DMS153 treated with DMSO at 0.1 percent for 48 hours (cell line): ENCODE results near the gene CMPK1.
"Not testable (repeated sequence)": the region's sequence is repeated elsewhere in the genome, so short reads cannot be mapped to it uniquely, and the experiment has no call there.

Source experiments
- DNase-seq: peaks from one replicate; lab custom pipeline; 2025; ENCODE audit not compliant: unreplicated experiment; lab: John Stamatoyannopoulos, UW

The CMPK1 gene

DNA sequence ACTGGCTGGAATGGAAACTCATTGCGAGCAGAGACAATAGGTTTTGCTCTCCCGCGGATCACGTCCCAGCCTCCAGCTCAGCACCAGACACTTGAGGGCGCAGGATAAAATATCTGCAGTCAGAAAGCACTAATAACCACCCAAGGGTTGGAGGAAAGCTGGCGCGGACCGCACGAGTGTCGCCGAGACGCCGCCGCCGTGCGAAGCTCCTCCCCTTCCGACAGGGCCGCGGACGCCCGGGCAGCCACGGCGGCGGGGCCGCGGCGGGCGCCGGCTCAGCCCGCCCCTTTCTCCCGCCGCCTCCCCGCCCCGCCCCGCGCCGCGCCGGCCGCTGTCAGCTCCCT is at the start of gene CMPK1:
TSS of gene CMPK1 (plus strand) at position 213 of the 344 bp plus-strand sequence. CDS start 156 bp downstream, outside the sequence.
- peak; percentile 93 for DNase-seq

GRCh38 chr1:47288116-47288515 is 45.5 kb upstream of the CMPK1 start:
- not testable (repeated sequence) for DNase-seq

DNA sequence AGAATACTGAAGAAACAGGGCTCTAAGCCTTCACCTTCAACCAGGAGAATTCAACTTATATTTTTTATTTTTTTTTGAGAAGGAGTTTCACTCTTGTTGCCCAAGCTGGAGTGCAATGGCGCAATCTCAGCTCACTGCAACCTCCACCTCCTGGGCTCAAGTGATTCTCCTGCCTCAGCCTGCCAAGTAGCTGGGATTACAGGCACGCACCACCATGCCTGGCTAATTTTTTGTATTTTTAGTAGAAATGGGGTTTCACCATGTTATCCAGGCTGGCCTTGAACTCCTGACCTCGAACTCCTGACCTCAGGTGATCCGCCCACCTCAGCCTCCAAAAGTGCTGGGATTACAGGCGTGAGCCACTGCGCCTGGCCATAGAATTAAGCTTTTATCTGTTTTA is 38.7 kb upstream of the CMPK1 start:
- not testable (repeated sequence) for DNase-seq

- DNase-seq, result no peak
Measured at GRCh38 chr1:47295579-47295978, 38.0 kb upstream of the CMPK1 start.

DNA sequence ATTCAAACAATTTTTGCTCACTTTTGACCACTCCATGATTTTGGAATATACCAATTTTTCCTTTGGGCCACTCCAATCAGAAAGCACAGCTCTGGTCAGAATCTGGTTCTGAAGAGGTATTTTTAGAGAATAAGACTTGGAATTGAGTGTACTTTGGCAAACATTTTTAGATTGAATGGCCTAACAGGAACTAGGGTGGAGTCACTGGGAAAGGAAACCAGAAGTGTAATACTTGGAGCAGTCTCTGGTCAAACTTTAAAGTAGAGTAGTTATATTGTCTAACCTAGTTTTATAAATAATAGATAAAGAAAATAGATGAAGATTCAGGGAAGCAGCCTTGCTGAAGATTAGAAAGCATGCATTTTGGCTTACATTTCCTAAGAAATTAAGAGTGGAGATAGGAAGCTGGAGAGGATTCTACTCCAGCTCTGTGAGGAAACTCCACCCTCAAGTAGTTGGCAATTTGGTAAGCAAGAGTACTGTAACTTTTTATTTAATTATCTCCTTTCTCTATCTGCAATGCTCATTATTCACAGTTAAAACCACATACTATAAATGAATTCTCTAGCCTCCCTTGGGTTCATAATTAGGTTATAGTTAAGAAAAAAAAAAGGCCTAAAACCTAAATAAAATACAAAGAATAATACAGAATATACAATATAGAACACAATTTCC is 35.4 kb upstream of the CMPK1 start:
- DNase-seq, result no peak

DNA sequence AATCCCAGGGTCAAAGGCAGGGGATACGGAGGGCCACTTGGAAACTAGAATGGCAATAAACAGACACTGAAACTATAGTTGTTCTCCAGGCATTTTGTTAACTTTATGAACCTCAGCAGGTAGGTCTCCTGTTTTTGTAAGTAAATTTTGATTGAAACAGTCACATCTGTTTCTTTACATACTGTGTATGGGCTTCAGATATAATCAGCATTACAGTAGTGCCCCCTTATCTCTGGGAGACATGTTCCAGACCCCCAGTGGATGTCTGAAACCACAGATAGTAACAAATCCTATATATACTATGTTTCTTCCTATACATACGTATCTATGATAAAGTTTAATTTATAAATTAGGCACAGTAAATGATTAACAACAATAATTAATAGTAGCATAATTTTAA is 31.1 kb upstream of the CMPK1 start:
- DNase-seq, result no peak

DNA sequence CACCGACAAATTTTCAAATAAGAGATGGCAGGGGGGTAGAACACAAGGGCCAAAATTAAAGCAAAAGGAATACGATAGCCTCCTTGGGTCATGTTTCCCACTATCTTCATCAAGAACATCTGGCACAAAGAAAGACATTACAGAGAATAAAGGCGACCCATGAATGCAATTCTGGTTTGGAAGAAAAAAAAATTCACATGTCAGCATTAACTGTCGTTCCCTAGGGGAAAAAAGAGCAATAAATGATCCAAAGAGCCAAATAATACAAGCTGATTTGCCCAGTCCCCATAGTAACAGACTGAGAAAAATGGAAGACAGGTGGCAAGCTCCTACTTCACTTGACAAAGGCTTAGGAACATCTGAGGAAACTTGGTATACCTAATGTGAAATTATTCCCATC is 24.2 kb upstream of the CMPK1 start:
- no peak for DNase-seq

- peak; percentile 100 for DNase-seq
Measured at GRCh38 chr1:47313915-47314664, 19.5 kb upstream of the CMPK1 start, which contains the start of gene STIL. TSS of gene STIL (minus strand) at chr1:47314147. CDS start at chr1:47310319, 3,828 bp downstream.

DNA sequence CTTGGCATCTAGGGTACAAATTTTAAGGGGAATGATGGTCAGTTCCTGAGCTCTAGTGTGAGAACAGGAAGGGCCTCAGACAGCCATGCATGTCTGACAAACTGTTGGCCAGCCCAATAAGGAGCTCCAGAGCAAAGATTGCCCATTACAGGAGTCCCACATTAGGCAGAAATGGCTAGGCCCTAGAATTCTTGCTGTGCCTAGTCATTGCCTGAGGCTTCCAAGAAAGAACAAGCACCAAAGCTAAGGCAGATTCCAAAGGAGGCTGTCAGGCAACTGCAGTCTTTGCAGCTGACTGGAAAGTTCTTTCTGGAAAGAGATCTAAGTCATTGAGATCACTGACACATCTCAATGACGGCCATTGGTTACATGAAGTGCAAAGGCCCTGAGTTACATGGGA is 15.7 kb upstream of the CMPK1 start:
- no peak for DNase-seq

GRCh38 chr1:47319968-47320367 is 13.6 kb upstream of the CMPK1 start:
- not testable (repeated sequence) for DNase-seq

- DNase-seq, result peak; percentile 61
Measured at GRCh38 chr1:47323599-47324031, 10.0 kb upstream of the CMPK1 start.

GRCh38 chr1:47324682-47325081 is 8.9 kb upstream of the CMPK1 start:
- DNase-seq, result no peak

- peak; percentile 13 for DNase-seq
Measured at GRCh38 chr1:47325528-47325927, 8.1 kb upstream of the CMPK1 start.

DNA sequence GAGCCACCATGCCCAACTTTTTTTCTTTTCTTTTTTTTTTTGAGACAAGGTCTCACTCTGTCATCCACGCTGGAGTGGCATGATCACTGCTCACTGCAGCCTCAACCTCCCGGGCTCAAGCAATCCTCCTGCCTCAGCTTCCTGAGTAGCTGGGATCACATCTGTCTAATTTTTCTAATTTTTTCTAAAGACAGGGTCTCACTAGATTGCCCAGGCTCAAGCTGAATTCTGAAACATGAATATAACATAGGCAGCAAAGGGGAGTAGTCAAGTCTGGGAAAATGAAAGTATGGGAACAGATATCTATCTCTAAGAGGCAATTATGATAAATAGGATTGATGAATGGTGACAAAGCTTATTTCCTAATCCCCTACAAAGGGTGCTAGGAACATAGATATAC is 7.3 kb upstream of the CMPK1 start:
- DNase-seq, result no peak

GRCh38 chr1:47328992-47329391 is 4.6 kb upstream of the CMPK1 start:
- no peak for DNase-seq

DNA sequence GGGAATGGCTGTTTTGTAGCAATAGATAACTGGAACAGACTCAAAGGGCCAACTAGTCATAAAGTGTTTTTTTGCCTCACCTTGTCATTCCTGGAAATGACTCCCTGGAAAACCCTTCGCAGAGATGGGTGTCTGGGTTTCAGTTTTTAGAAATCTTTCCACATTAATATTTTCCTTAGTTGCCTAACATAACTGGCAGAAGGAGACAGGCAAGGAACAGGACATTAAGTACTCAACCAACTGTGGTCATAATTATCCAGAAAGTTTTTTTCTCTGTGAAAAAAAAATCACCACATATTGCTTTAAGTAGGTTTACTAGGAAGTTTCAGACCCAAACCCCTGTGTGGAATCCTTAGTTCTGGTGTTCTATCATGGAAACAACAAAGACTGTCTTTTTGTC is 3.4 kb upstream of the CMPK1 start:
- no peak for DNase-seq

DNA sequence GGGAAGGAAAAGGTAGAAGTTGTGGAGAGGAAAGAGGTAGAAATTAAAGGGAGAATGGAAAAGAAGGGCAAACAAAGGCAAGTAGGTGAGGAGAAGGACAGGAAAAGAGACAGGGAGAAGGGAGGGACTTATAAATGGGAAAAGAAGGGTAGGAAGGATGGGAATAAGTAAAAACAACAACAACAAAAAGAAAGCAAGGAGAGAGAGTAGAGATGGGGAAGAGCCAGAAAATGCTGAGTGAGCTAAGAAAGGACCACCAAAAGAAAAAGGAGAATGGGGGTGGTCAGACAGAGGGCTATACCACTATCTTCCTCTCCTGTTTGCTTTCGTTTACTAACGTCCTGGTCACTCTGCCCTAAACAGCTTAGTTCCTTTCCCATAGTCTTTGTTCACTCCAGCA is 1.7 kb upstream of the CMPK1 start:
- DNase-seq, result no peak

GRCh38 chr1:47332779-47333577 is 612 bp upstream of the CMPK1 start:
- no peak for DNase-seq

DNA sequence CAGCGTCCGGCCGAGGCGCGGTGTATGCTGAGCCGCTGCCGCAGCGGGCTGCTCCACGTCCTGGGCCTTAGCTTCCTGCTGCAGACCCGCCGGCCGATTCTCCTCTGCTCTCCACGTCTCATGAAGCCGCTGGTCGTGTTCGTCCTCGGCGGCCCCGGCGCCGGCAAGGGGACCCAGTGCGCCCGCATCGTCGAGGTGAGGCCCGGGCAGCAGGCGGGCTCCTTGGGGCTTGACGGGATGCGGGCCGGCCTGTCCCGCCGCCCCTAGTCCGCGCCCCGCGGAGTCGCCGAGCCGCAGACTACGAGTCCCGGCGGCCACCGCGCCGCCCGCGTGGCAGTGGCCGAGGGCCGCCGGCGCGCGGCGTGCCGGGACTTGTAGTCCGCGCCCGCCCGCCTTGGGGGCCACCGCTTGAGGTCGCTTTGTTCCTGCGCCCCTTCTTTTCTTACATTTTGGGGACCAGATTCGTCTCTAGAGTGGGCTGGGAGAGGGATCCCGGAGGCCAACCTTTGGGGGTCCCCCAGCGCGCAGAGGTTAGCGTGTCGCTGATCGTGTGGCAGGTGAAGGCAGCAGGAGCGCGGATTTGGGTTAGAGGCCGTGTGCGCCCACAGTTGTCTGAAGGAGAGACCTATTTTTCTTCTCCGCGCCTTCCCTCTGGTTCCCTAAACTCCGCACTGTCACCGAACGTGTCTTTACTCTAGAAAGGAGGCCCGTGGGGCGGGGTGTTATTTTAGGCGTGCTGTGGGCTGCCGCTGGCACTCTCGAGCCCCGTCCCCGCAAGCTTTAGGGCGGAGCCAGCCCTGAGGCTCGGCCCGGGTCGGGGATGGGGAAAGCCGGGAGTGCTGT is 553 bp downstream of the CMPK1 start:
- peak; percentile 92 for DNase-seq

GRCh38 chr1:47334765-47335435 is 1.3 kb downstream of the CMPK1 start:
- no peak for DNase-seq
